ENCODE measurements around the gene FLACC1. TPM values are rescaled to one million over a fixed set of nuclear protein-coding genes. Genes with fewer than 3 reads are reported as not detected.
A peak's percentile ranks its signal among the peaks of the same experiment; 100 is the strongest.

Gene FLACC1
- total and polyA plus RNA-seq, 2 donors (not counting 1 experiment from before 2014, with no cell fraction given): 1.5 to 5.0 TPM

DNA sequence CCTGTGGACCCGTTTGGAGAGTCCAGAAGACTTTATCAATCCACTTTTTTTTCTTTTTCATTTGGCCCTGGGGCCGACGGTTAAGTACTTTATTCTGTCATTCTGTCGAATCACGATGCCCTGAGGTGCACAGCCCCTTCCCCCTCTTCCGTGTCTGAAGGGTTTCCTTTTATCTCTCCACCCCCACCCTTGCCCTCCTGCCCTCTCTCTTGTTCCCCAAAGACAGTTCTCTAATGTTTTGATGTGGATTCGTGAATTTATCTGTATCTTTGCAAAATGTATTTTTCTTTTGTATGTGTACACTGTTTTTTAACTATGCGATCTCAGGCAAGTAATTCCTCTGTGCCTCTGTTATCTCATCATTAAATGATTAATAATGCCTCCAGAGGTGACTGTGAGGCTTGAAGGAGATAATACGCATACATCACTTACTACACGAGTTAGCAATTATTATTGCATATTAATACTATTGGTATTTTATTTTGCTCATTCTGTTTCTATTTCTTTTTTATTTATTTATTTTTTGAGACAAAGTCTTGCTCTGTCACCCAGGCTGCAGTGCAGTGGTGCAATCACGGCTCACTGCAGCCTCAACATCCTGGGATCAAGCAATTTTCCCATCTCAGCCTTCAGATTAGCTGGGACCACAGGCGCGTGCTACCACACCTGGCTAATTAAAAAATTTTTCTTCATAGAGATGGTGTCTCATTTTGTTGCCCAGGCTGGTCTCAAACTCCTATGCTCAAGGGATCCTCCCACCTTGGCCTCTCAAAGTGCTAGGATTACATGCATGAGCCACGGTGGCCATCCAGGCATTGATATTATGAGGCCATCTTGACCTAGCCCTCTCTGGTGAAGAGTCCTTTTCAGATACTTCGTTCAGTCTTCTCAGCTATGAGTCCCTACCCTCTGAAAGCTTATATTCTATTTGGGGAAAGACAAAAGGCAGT is 98.2 kb downstream of the FLACC1 start:
- Mint-ChIP-seq H3K4me3 (peak overlapping the region; percentile 87), H3K4me1 (peaks cover 78% of the 10 kb centered on the region), H3K9me3 (ENCODE audit: insufficient read depth) (no peaks in the 10 kb centered on the region), H3K27ac (peak overlapping the region; percentile 99), H3K27me3 (no peaks in the 10 kb centered on the region)
- intact Hi-C loops (cut with micrococcal nuclease): loop anchor here (1.0 to 5.0 kb wide), 7 partner anchors 23 to 523 kb away; partner anchors contain the start of genes ALS2, CFLAR, HYCC2 and STRADB
- no peak for DNase-seq
- Histone ChIP-seq H3K27ac (ENCODE audit: low read length in 2 of 2) (peak overlapping the region; percentile 97 to 98), H3K36me3 (replicated peaks in 1 of 2; ENCODE audit: control extremely low read depth in 1 of 2, control insufficient read depth in 1 of 2, extremely low read depth in 1 of 2, insufficient read depth in 2 of 2, low read length in 1 of 2) (no peaks in the 10 kb centered on the region), H3K79me2 (ENCODE audit: control insufficient read depth, insufficient read depth, low read length) (peaks cover 70% of the 10 kb centered on the region), H3K27me3 (replicated peaks in 1 of 4; ENCODE audit: control extremely low read depth in 1 of 4, control insufficient read depth in 3 of 4, insufficient read depth in 4 of 4, low read length in 3 of 4) (no peaks in the 10 kb centered on the region), H2AFZ (ENCODE audit: insufficient read depth, low read depth, low read length, poor library complexity, severe bottlenecking) (peak overlapping the region; percentile 55), H4K20me1 (ENCODE audit: control insufficient read depth, insufficient read depth, low read length, poor library complexity, severe bottlenecking) (peaks cover 5% of the 10 kb centered on the region), H3K9me3 (ENCODE audit: control extremely low read depth in 1 of 3, control insufficient read depth in 2 of 3, insufficient read depth in 1 of 3, low read length in 2 of 3) (no peaks in the 10 kb centered on the region), H3K4me1 (ENCODE audit: control insufficient read depth in 2 of 2, insufficient read depth in 2 of 2, low read length in 2 of 2) (peaks cover 60 to 82% of the 10 kb centered on the region in 2 donors), H3K4me3 (ENCODE audit: control extremely low read depth in 1 of 5, extremely low read depth in 1 of 5, insufficient read depth in 1 of 5, low read depth in 2 of 5, low read length in 4 of 5) (peak overlapping the region; percentile 39 to 90 (median 58)), H3K9ac (ENCODE audit: low read length) (peak overlapping the region; percentile 81), H3K4me2 (replicated peaks; ENCODE audit: low read depth, low read length, poor library complexity, severe bottlenecking) (peak overlapping the region; percentile 87)
- POLR2A ChIA-PET: interaction anchor here (1.4 to 1.6 kb wide), 2 partner anchors 22 to 76 kb away, joined by 3 to 5 read pairs; partner anchors contain the start of gene CASP10
- WGBS (ENCODE audit: insufficient coverage): 40% methylated on average over 5 of the region's 15 CpGs
- CTCF ChIA-PET: interaction anchor here (0.8 to 10.9 kb wide), 6 partner anchors 12 to 190 kb away, joined by 3 to 123 read pairs (median 5); no protein-coding TSS in a partner anchor
- TF ChIP-seq CTCF (IDR thresholded peaks at IDR 0.05) (no peak), EZH2 (IDR thresholded peaks at IDR 0.05; ENCODE audit: borderline replicate concordance, insufficient read depth, low read depth, low read length, poor library complexity, severe bottlenecking) (no peak)
- peak; percentile 6 for ATAC-seq (ENCODE audit: low read depth)

Measured in B cell (primary cell).